ENCODE results near the gene GRK5. TPM values are rescaled to one million over a fixed set of nuclear protein-coding genes. Genes with fewer than 3 reads are reported as not detected.

GRK5 gene
- total RNA-seq, 1 donor = 10.6 TPM

GRCh38 chr10:119403921-119404320 lies 196.6 kb downstream of the GRK5 start:
- no peaks in the 10 kb centered on the region for H3K27me3 ChIP-seq (ENCODE audit: insufficient read depth, low read length)
- peaks cover 61% of the 10 kb centered on the region for H3K4me1 ChIP-seq (ENCODE audit: insufficient read depth, low read length)
- no peak overlapping the region for H3K4me3 ChIP-seq (ENCODE audit: low read length)
- no peaks in the 10 kb centered on the region for H3K9me3 ChIP-seq (ENCODE audit: low read depth, low read length)

GRCh38 chr10:119404719-119405519 lies 197.5 kb downstream of the GRK5 start:
- Histone ChIP-seq H3K9me3 (ENCODE audit: low read depth, low read length) (no peaks in the 10 kb centered on the region), H3K27me3 (ENCODE audit: insufficient read depth, low read length) (no peaks in the 10 kb centered on the region), H3K4me1 (ENCODE audit: insufficient read depth, low read length) (peaks cover 61% of the 10 kb centered on the region), H3K4me3 (ENCODE audit: low read length) (no peak overlapping the region)

GRCh38 chr10:119405520-119405807 lies 198.1 kb downstream of the GRK5 start:
- H3K27me3 ChIP-seq (ENCODE audit: insufficient read depth, low read length) = no peaks in the 10 kb centered on the region
- no peaks in the 10 kb centered on the region for H3K9me3 ChIP-seq (ENCODE audit: low read depth, low read length)
- peaks cover 61% of the 10 kb centered on the region for H3K4me1 ChIP-seq (ENCODE audit: insufficient read depth, low read length)
- H3K4me3 ChIP-seq (ENCODE audit: low read length) = no peak overlapping the region

- Histone ChIP-seq H3K9me3 (ENCODE audit: low read depth, low read length) (no peaks in the 10 kb centered on the region), H3K27me3 (ENCODE audit: insufficient read depth, low read length) (no peaks in the 10 kb centered on the region), H3K4me3 (ENCODE audit: low read length) (no peak overlapping the region), H3K4me1 (ENCODE audit: insufficient read depth, low read length) (peaks cover 61% of the 10 kb centered on the region)
Measured at GRCh38 chr10:119406137-119406536, 198.8 kb downstream of the GRK5 start.

- peaks cover 56% of the 10 kb centered on the region for H3K4me1 ChIP-seq (ENCODE audit: insufficient read depth, low read length)
- H3K4me3 ChIP-seq (ENCODE audit: low read length) = no peak overlapping the region
- H3K9me3 ChIP-seq (ENCODE audit: low read depth, low read length) = no peaks in the 10 kb centered on the region
- H3K27me3 ChIP-seq (ENCODE audit: insufficient read depth, low read length) = no peaks in the 10 kb centered on the region
Measured at GRCh38 chr10:119406601-119407253, 199.4 kb downstream of the GRK5 start.

- Histone ChIP-seq H3K4me3 (ENCODE audit: low read length) (no peak overlapping the region), H3K4me1 (ENCODE audit: insufficient read depth, low read length) (peaks cover 52% of the 10 kb centered on the region), H3K27me3 (ENCODE audit: insufficient read depth, low read length) (no peaks in the 10 kb centered on the region), H3K9me3 (ENCODE audit: low read depth, low read length) (no peaks in the 10 kb centered on the region)
Measured at GRCh38 chr10:119407254-119407777, 199.9 kb downstream of the GRK5 start.

GRCh38 chr10:119408072-119408471 lies 200.7 kb downstream of the GRK5 start:
- Histone ChIP-seq H3K27me3 (ENCODE audit: insufficient read depth, low read length) (no peaks in the 10 kb centered on the region), H3K9me3 (ENCODE audit: low read depth, low read length) (no peaks in the 10 kb centered on the region), H3K4me3 (ENCODE audit: low read length) (no peak overlapping the region), H3K4me1 (ENCODE audit: insufficient read depth, low read length) (peaks cover 52% of the 10 kb centered on the region)

- Histone ChIP-seq H3K27me3 (ENCODE audit: insufficient read depth, low read length) (no peaks in the 10 kb centered on the region), H3K4me3 (ENCODE audit: low read length) (no peak overlapping the region), H3K9me3 (ENCODE audit: low read depth, low read length) (no peaks in the 10 kb centered on the region), H3K4me1 (ENCODE audit: insufficient read depth, low read length) (peaks cover 47% of the 10 kb centered on the region)
Measured at GRCh38 chr10:119408969-119409371, 201.6 kb downstream of the GRK5 start.

- no peaks in the 10 kb centered on the region for H3K27me3 ChIP-seq (ENCODE audit: insufficient read depth, low read length)
- no peaks in the 10 kb centered on the region for H3K9me3 ChIP-seq (ENCODE audit: low read depth, low read length)
- H3K4me1 ChIP-seq (ENCODE audit: insufficient read depth, low read length) = peaks cover 43% of the 10 kb centered on the region
- no peak overlapping the region for H3K4me3 ChIP-seq (ENCODE audit: low read length)
Measured at GRCh38 chr10:119409385-119409784, 202.0 kb downstream of the GRK5 start.

- Histone ChIP-seq H3K4me1 (ENCODE audit: insufficient read depth, low read length) (peaks cover 37% of the 10 kb centered on the region), H3K27me3 (ENCODE audit: insufficient read depth, low read length) (no peaks in the 10 kb centered on the region), H3K4me3 (ENCODE audit: low read length) (no peak overlapping the region), H3K9me3 (ENCODE audit: low read depth, low read length) (no peaks in the 10 kb centered on the region)
Measured at GRCh38 chr10:119409906-119410305, 202.5 kb downstream of the GRK5 start.

- Histone ChIP-seq H3K4me3 (ENCODE audit: low read length) (no peak overlapping the region), H3K9me3 (ENCODE audit: low read depth, low read length) (no peaks in the 10 kb centered on the region), H3K27me3 (ENCODE audit: insufficient read depth, low read length) (no peaks in the 10 kb centered on the region), H3K4me1 (ENCODE audit: insufficient read depth, low read length) (peaks cover 31% of the 10 kb centered on the region)
Measured at GRCh38 chr10:119410361-119411116, 203.2 kb downstream of the GRK5 start.

- Histone ChIP-seq H3K4me3 (ENCODE audit: low read length) (no peak overlapping the region), H3K27me3 (ENCODE audit: insufficient read depth, low read length) (no peaks in the 10 kb centered on the region), H3K9me3 (ENCODE audit: low read depth, low read length) (no peaks in the 10 kb centered on the region), H3K4me1 (ENCODE audit: insufficient read depth, low read length) (peaks cover 12% of the 10 kb centered on the region)
Measured at GRCh38 chr10:119412244-119413092, 205.1 kb downstream of the GRK5 start.

GRCh38 chr10:119413093-119413453 lies 205.7 kb downstream of the GRK5 start:
- H3K4me1 ChIP-seq (ENCODE audit: insufficient read depth, low read length) = peaks cover 6% of the 10 kb centered on the region
- H3K27me3 ChIP-seq (ENCODE audit: insufficient read depth, low read length) = no peaks in the 10 kb centered on the region
- H3K4me3 ChIP-seq (ENCODE audit: low read length) = no peak overlapping the region
- no peaks in the 10 kb centered on the region for H3K9me3 ChIP-seq (ENCODE audit: low read depth, low read length)

- Histone ChIP-seq H3K4me1 (ENCODE audit: insufficient read depth, low read length) (peaks cover under 1% of the 10 kb centered on the region), H3K9me3 (ENCODE audit: low read depth, low read length) (no peaks in the 10 kb centered on the region), H3K4me3 (ENCODE audit: low read length) (no peak overlapping the region), H3K27me3 (ENCODE audit: insufficient read depth, low read length) (no peaks in the 10 kb centered on the region)
Measured at GRCh38 chr10:119413471-119414080, 206.2 kb downstream of the GRK5 start.
